AG09319 (cell line): ENCODE data around the gene SPOCK2.

ENCODE experiments used
- DNase-seq: peaks from one replicate; pipeline ENCODE4 v3.0.0-alpha.2; 2010; ENCODE audit warnings: low read depth; ENCODE audit errors: extremely low read depth
- CTCF ChIP-seq: IDR thresholded peaks from 2 replicates; pipeline ENCODE4 v1.5.1; 2011; ENCODE audit warnings: low read depth, mild to moderate bottlenecking, inconsistent platforms, low read length, moderate library complexity

SPOCK2 gene

DNA sequence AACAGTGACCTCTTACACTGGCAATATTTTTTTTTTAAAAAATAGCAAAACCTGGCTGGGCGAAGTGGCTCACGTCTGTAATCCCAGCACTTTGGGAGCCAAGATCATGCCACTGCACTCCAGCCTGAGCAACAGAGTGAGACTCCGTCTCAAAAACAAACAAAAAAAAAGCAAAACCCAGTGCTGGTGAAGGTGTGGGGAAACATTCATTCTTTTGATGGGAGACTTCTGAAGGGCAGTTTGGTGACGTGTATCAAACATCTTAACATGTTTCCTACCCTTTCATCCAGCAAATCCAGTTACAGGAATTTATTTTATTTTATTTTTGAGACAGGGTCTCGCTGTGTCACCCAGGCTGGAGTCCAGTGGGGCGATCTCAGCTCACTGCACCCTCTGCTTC lies 66.1 kb downstream of the SPOCK2 start:
- no peak for DNase-seq
- no peak for TF ChIP-seq CTCF

DNA sequence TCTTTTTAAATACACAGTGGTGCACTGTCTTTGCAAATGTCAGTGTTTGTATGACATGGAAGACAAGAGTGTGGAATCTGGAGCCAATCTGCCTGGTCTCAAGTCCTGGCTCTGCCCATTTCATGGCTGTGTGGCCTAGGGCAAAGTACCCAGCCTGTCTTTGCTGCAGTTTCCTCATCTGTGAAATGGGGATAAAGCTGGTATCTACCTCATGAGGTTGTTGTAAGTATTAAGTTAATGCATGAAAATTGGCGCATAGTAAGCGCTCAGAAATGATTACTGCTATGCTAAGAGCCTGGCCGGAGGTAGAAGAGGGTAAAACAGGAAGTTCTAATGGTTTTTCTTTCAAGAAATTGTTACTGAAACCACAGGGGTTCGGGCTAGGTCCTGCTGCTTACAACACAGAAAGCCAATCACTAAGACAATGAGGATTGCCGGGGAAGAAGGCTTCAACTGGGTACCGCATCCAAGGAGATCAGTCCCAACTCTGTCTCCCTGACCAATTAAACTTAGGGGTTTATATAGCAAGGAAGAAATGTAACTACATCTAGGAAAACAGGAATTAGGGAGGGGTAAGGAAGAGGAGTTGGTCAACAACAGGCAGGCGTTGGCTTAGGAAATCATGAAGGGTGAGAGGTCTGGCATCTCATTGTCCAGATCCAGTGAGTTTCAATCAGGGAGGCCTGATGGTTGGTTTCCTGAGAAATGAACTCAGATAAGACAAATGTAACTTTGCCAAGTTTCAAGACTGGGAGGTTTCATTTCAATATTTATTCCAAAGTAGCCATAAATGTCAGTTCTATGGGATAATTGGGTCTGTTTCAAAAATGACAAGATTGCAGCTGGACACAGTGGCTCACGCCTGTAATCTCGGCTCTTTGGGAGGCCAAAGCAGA lies 67.2 kb downstream of the SPOCK2 start:
- TF ChIP-seq CTCF = no peak
- DNase-seq = no peak

- DNase-seq = no peak
- no peak for TF ChIP-seq CTCF
Observed at GRCh38 chr10:72019085-72019876, 69.1 kb downstream of the SPOCK2 start.

DNA sequence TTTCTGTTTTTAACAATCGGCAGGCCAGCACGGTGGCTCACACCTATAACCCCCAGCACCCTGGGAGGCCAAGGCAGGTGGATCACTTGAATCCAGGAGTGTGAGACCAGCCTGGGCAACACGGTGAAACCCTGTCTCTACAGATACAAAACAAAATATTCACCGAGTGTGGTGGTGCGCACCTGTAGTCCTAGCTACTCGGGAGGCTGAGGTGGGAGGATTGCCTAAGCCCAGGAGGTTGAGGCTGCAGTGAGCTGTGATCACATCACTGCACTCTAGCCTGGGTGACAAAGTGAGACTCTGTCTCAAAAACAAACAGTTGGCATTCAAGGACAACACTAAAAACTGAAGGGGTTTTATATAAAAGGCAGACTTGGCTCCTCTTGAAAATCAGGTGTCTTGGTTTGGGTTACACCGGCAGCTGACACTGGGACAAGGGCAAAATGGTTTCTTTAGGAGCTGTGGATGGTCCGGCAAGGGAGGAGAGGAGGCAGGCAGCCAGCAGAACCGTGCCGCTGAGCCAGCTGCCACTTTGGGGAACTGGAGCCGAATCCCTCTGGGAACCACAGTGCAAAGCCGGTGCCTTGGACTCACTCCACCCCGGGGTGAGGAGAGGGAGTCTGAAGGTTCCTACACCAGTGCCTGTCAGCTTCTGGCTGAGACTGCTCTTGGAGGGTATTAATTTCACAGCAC lies 71.6 kb downstream of the SPOCK2 start:
- no peak for TF ChIP-seq CTCF
- DNase-seq = no peak

DNA sequence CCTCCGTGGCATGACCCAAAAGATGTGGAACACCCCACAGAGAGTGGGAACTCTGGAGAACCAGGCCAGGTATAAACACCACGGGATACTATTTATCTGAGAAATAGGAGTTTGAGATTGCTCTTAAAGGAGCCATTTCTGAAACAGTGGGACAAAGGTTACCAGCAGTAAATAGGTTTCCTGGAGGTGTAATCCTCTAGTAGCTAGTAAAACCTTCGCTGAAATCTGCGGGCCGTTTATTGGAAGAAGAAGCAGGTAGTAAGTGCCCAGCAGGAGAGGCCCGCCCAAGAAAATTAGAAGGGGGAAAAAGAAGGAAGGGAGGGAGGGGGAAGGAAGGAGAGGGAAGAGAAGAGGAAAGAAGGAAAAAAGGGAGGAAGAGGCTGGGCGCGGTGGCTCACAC lies 72.5 kb downstream of the SPOCK2 start:
- no peak for DNase-seq
- no peak for TF ChIP-seq CTCF

DNA sequence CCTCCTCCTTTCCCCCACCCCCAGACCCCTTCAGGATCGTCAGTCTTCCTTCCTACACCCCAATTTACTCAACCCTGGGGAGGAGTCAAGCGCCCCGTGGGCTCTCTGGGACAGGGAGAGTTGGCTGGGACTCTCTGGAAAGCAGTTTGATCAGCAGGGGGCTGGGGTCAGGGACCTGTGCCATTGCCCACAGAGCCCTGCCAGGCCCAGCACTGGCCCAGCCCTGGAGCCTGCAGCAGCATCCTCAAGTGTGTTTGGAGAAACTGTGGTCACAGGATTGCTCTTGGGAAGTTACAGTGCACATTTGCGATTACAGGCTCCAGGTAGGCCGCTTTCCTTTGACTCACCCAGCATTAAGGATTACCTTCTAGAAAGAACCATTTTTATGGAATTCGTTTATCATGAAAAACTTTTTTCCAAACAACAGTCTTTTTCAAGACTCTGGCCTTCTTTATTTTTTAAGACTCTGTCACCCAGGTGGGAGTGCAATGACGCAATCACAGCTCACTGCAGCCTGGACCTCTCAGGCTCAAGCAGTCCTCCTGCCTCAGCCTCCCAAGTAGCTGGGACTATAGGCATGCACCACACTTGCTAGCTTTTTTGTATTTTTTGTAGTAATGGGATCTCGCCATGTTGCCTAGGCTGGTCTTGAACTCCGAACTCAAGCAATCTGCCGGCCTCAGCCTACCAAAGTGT lies 73.4 kb downstream of the SPOCK2 start:
- TF ChIP-seq CTCF = no peak
- no peak for DNase-seq
